GM03348 (cell line): ENCODE measurements around the gene IPO7.
"Not testable (repeated sequence)": the region's sequence is repeated elsewhere in the genome, so short reads cannot be mapped to it uniquely, and the experiment has no call there.

Experiments
- DNase-seq: peaks from one replicate; pipeline ENCODE4 v3.0.0; 2012; ENCODE audit warnings: low spot score

The IPO7 gene

DNA sequence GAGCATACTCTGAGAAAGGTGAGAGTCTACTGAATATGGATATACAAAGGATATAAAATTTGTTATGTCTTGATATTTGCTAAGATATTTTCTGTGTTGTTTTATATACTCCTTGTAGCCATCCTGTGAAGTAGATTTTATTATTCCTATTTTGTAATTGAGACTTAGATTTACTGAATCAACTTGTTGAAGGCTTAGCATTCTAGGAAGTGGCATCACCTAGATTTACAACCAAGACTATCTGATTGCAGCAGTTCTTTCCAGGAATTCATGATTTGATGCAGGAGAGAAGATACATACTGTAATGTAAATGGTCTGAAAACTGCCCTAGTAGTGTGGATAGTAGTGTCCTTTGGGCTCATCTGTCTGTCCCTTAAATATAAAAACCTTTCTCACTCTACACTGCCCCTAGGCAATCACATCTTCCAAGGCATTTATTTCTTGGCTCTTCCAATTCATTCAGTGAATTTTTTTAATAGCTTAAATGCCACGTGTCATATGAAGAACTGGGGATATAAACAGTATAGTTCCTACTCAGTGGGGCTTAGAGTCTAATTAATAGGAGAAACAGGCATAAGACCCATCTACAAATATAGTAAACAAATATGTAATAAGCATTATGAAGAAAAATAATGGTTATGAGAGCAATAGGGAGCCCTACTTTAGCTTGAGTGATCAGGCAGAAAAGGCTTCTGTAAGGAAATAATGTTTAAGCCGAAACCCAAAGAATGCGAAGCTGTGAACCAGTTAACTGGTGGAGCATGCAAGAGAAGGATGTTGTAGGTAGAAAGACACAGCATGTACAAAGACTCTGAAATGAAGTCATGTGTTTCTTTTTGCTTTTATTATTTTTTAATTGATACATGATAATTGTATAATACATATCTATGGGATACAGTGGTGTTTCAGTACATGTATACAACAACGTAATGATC, 13.6 kb downstream of the IPO7 start:
- no peak for DNase-seq

DNA sequence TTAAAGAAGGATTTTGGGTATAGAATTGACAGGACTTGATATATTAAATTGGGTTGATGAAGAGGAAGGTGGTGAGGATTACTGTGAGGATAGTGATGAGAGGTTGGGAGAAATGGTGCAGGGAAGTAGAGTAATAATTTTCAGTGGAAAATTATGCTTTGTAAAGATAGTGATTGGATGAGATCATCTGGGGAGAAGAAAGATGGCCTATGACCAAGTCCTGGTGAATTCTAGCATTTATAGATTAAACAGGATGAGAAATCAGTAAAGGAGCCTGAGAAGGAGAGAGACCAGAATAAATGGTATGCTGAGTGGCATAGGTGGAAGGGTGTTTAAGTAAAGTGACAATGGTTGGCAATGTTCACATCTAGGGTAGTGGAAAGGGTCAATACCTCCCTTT, 15.0 kb downstream of the IPO7 start:
- DNase-seq, result peak; percentile 48

DNA sequence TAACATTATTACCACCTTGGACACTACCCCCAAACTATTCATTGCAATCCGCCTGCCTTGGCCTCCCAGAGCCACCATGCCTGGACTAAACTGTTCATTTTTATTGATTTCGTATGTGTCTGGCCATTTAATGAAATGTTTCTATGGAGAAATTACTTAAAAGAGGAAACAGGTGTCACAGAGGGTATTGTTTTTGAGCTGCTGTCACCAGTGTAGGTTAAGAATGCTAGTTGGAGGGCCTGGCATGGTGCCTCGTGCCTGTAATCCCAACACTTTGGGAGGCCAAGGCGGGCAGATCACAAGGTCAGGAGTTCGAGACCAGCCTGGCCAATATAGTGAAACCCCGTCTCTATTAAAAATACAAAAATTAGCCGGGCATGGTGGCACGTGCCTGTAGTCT, 17.4 kb downstream of the IPO7 start:
- not testable (repeated sequence) for DNase-seq

DNA sequence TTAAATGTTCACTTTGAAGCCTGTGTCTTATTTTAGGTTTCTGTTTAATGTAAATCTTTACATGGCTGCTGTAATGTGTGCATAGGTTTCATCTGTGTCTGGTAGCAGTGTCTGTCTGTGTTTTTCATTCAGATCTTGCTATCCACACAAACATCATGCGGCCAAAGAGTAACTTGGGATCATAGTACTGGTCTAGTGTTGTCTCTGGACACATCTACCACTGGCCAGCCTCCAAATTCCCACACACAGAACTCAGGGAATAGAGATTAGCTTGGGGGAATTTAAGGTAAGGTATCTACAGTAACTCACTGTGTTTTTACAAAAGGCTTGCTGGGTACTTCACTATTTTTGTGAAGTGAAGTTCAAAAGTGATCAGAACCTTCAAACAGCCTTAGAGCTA, 44.3 kb downstream of the IPO7 start:
- no peak for DNase-seq

DNA sequence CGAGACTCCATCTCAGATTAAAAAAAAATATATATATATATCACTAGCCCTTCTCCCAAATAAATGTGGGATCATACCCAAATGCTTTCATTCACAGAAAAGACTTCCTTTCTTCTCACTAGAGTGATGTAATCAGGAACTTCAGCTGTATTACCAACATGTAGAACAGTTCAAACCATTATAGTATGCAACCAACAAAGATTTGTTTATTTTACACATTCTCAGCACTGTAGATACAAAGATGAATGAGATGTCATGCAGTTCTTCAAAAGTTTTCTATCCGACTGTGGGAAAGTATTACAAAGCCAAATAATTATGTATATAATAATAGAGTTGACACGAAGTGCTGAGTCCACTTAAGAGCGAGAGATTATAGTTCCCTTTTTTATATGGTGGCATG, 54.2 kb downstream of the IPO7 start:
- no peak for DNase-seq

DNA sequence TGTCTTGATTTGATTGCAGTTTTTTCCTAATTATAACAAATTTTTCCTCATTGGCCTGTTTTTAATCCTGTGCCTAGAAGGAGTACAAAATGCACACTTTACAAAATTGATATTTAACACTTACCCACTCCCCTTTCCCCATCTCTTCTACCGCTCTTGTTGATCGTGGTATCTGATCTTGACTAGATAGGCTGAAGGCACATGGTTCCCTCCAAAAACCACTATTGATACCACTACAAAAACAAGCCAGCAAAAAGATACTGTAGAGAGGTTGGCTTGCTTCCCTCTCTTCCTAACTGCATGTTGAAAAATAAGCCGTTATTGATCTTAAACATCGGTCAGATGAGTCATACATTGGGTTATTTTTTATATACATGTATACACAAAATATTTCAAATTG, 61.8 kb downstream of the IPO7 start:
- DNase-seq, result no peak

DNA sequence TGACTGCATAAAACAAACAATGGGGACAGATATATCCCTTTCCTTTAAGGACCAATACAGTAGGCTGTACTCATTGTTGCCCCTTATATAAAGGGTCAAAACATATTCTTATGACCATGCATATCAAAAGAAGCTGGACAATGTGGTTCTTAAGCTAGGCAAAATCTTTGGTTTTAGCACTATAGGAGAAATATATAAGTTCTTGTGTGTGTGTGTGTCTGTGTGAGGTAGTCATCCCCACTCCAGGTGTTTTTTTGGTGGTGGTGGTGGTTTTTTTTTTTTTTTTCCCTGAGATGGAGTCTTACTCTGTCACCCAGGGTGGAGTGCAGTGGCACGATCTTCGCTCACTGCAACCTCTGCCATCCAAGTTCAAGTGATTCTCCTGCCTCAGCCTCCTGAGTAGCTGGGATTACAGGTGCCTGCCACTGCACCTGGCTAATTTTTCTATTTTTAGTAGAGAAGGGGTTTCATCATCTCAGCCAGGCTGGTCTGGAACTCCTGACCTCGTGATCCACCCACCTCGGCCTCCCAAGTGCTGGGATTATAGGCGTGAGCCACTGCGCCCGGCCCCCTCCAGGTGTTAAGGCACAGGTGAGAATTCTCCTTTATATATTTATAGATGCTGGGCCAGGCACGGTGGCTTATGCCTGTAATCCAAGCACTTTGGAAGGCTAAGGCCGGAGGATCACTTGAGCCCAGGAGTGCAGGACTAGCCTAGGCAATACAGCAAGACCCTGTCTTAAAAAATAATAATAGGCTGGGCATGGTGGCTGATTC, 64.3 kb downstream of the IPO7 start:
- DNase-seq, result no peak

DNA sequence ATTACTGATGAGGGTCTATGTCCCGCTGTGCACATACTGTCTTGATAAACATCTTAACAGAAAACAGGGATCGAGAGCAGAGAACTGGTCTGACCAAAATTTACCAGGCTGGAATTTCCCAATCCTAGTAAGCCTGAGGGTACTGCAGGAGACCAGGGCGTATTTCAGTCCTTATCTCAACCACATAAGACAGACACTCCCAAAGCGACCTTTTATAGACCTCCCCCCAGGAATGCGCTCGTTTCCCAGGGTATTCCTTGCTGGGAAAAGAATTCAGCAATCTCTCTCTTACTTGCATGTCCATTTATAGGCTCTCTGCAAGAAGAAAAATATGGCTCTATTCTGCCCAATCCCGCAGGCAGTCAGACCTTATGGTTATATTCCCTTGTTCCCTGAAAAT, 67.6 kb downstream of the IPO7 start:
- DNase-seq, result not testable (repeated sequence)

DNA sequence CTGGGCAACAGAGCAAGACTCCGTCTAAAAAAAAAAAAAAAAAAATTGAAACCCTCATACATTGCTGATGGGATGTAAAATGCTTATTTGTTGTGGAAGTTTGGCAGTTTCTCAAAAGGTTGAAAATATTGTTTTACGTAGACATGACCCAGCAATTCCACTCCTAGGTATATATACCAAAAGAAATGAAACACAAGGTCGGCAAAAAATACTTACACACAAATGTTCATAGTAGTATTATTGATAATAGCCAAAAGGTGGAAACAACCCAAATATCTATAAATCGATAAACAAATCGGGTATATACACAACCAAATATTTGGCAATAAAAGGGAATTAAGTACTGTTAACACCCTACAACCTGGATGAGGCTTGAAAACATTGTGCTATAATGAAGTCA, 71.3 kb downstream of the IPO7 start:
- DNase-seq, result no peak

DNA sequence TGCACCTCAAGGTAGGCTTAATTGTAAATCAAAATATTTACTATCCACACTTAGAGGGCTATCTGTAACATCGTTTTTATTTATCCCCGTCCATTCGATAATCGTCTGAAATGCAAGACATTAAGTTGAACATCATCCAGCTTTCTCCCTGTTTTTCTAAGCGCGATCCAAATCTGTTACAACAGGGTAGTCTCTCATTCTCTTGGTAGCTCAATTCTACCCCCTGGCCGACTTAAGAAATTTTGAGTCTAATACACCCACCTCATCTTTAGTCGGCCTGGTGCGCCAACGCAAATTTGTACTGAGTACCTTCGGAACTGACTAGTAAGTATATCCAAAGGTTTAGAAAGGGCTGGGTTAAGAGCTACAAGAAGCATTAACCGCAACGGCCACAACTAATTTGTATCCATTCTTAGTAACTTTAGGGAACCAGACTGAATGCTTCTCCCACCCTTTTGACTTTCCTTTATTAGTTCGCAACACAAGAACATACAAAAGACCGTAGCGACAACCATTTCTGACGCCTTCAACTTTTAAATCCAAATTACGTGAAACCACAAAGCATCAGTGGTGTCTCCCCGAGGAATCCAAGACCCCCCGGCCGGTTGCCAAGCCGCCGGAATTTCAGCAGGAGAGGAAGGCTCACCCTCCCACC, 75.3 kb downstream of the IPO7 start:
- DNase-seq, result peak; percentile 37

DNA sequence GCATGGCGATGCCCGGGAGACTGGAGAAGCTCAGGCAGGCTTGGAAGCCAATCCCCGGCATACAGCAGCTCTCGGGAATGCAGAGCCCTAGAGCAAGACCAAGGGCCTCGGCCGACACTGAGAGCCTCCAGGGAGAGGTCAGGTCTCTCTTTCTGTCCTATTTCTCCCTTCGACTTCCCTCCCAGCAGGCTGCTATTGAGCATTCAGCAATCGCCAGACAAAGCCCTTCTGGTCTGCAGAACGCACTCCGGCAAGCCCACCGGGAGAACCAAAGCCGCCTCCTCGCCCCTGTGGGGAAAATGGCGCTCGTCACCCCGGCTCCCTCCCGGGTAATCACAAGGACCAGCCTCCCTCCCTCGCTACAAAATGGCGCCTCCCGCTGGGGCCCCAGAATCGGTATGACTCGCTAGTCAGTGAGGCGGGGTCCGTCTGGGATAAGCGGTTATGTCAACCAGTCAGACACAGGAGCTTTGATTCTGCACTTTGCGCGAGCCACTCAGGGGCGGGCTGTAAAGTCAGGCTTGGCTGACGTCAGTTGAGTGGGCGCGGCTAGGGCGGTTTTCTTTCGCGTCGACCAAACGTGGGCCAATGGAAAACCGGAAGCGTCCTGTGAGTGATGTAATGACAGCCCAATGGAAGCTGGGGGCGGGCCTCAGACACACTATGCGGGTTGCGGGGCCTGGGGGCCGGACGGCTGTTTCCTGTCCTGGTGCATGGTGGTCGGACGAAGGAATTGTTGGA, 76.0 kb downstream of the IPO7 start, which contains the start of gene ZNF143:
Gene ZNF143 (plus strand): TSS at position 691 of the 741 bp plus-strand sequence. CDS start 10,297 bp downstream, outside the sequence.
- DNase-seq, result peak; percentile 96

DNA sequence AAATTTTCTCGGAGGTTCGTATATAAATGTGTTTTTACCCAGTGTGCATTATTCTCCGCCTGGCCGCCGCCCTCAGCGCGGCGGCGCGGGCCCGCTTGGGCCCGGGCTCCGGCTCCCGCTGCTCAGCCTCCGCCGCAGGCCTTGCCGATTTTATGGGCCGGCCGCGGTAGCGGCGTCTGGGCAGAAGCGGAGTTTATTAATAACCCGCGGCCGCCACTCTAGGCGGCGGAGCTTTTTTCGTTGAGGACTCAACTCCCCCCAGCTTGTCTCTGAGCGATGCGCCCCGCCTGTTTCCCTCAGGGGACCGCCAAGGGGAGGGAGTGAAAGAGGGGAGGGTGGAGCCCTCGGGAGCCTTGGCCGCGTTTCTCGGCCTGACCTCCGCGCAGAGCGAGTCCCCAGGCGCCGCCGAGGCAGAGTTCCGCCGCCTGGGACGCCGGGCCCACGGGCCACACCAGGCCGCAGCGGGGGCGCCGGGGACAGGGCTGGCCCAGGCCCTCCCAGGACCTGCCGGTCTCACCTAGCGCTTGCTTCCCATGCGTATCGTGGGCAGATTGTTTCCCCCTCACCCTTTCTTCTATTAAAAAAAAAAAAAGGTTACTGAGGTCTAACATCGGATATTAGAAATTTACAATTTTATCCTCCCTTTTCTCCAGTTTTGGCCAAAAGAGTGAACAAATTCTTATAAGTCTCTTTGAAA, 76.8 kb downstream of the IPO7 start:
- DNase-seq, result peak; percentile 91

DNA sequence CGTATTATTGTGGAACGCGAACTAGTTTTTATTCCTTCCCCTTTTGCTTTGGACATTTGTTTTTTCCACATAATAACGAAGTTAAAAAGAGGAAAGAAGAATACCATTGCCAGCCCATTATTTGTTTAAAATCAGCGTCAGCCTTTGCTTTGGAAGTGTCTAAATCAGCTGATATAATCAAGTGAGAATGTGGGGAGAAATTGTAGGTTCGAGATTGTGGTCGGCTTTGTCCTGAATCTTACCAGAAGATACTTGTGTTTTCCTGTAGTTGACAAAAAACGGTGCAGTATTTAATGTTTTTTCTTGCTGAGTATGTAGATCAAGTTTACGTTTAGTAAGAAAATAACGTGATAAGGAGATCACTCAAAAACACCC, 77.3 kb downstream of the IPO7 start:
- DNase-seq, result peak; percentile 7

DNA sequence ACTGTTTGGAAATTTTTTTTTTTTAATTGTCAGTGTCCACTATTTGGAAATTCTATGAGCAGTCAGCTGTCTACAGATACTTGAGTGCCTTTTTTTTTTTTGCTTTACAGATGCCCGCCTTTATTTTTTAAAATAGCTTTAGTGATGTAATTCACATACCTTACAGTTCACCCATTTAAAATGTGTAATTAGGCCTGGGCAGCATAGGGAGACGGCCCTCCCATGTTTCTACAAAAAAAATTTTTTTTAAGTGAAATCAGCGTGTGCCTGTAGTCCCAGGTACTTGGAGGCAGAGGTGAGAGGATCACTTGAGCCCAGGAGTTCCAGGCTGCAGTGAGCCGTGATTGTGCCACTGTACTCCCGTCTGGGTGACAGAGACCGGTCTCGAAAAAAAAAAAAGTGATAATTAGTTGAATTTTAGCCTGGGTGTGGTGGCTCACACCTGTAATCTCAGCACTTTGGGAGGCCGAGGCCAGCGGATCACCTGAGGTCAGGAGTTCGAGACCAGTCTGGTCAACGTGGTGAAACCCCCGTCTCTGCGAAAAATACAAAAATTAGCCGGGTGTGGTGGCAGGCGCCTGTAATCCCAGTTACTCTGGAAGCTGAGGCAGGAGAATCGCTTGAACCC, 77.8 kb downstream of the IPO7 start:
- peak; percentile 9 for DNase-seq

DNA sequence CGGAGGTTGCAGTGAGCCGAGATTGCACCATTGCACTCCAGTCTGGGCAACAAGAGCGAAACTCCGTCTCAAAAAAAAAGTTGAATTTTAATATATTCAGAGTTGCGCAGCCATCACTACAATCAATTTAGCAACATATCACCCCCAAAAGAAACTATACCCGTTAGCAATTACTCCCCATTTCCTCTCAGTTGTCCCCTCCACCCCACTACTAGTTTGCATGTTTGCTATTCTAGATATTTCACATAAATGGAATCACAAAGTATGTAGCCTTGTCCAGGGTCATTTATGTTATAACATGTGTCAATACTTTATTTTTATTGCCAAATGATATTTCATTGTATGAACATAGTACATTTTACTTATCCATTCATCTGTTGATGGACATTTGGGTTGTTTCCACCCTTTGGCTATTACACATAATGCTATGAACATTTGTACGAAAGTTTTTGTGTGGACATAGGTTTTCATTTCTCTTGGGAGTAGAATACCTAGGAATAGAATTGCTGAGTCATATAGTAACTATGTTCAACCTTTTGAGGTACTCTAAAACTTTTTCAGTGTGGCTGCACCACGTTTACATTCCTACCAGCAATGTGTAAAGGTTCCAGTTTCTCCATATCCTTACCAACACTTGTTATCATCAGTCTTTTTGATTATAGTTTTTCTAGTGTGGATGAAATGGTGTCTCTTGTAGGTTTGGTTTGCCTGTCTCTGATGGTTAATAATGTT, 78.5 kb downstream of the IPO7 start:
- no peak for DNase-seq

DNA sequence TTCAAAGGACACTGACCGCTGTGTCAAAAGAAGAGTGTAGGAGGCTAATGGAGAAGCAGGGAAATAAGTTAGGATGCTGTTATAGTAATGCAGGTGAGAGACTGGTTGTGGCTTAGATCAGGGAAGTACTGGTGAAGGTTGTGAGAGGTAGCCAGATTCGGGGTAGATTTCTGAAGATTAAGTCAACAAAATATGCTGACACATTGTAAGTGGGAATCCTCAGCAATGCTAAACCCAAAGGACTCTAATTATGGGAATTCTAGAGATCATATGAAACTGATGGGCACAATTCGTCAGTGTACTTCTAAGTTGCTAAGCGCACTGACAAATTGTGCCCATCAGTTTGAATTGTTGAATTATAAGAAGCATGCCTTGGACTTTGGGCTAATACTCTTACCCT, 86.3 kb downstream of the IPO7 start:
- no peak for DNase-seq

DNA sequence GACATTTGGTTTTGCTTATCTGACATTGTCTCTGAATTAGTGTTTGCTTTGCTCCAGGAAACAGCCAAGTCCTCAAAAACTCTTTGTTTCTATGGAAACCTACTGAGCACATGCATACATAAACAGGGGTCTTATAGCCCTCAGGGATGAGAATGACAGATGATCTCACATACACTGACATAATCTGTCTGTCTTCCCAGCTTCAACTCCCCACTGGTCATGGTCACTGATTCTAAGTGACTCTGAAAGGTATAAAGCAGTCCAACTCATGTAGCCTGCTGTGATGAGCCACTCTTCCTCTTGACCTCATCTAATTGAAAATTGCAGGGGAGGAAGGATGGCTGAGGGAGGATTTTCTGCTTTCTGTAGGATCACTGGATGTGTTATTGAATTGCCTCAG, 89.0 kb downstream of the IPO7 start:
- DNase-seq, result no peak

DNA sequence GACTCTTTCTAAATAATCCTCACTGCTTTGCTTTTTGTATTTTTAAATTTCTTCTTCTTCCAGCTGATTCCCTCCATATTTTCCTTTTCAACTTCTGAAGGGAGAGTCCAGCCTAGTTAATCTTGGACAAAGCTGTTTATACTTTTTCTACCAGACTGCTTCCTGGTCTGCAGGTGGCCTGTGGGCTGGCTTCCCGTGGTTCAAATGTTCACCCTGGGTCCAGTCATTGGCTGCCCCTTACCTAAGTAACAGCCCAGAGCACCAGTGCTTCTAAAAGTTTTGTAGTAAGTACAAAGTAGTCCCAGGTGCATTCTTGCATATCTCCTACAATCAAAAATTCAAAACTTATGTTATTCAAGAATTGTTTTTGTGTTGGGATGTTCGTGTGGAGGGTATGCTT, 95.4 kb downstream of the IPO7 start:
- DNase-seq, result no peak

DNA sequence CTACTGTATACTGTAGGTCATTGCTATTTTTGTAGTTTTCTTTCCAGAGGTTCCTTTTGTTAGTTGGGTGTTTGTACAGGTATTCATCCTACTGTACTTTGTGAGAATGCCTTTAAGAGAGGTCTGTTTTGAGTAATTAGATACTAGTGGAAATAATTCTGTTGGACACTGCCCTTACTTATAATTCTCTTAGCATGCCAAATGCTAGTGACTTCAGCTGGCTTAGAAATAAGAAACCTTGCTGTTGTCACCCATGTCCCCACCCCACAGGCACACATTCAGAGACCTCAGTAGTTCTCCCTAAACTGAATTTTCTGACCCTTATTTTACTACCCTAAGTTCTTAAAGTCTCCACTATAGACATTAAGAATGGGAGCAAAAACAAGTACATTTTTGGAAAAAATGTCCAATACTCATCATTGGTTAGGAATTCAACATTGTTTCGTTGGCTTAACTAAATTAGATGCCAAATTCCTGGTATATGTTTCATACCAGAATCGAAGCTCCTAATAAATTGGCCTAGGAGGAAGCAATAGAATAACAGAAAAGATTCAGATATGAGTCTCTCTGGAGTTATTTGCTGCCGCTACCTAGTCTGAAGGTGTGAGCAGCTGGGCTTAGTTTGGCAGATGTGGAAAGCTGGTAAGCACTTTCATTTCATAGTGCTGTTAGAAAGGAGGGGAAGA, 104.8 kb downstream of the IPO7 start:
- DNase-seq, result peak; percentile 69

DNA sequence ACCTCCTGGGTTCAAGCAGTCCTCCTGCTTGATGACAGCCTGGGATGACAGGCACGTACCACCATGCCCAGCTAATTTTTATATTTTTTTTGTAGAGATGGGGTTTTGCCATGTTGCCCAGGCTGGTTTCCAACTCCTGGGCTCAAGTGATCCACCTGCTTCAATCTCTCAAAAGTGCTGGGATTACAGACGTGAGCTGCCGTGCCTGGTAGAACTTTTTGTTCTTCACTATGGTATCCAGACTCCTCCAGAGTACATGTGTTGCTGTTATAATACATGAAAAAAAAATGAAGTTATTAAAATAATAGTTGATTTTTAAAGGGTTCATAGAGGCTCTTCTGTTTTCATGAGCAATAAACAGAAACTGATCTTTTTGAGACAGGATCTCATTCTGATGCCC, 105.9 kb downstream of the IPO7 start:
- DNase-seq, result no peak
